GM12892 (cell line): ENCODE measurements around the gene MYO16.

Source experiments
- POLR2A ChIP-seq: IDR thresholded peaks from 2 replicates; pipeline ENCODE4 v1.6.1; 2011; ENCODE audit warnings: low read depth, low read length, control low read depth
- POLR2AphosphoS5 ChIP-seq: IDR thresholded peaks from 2 replicates; pipeline ENCODE4 v1.6.1; 2011; ENCODE audit warnings: low read depth, low read length, control low read depth

DNA sequence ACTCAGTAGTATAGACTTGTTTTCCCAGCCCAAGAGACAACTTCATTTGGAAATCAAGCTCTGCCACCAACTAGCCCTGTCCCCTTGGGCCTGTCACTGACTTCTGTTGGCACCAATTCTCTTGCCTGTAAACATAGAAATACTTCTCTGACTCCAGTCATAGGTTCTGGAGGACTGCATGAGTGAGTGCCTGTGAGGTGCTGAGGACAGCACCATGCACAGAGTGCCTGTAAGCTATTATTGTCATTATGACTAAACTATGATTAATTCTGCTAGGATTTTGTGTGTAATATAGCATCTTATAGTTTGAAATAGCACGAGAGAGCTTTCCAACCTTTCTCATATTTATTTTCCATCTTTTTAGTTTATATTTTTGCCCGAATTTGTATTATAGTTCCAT is 247.9 kb downstream of the MYO16 start:
- no peak for TF ChIP-seq POLR2AphosphoS5
- no peak for TF ChIP-seq POLR2A
